Fibroblast of pulmonary artery (primary cell): ENCODE results near the gene FUT3.
A peak's percentile ranks its signal among the peaks of the same experiment; 100 is the strongest.

Source experiments
- DNase-seq: peaks from one replicate; pipeline ENCODE4 v3.0.0-alpha.2; 2010; ENCODE audit warnings: low read depth
- H3K4me3 ChIP-seq: replicated peaks from 2 replicates; pipeline ENCODE4 v1.5.1; 2011; ENCODE audit warnings: low read depth, mild to moderate bottlenecking, control low read depth, low read length, moderate library complexity
- TF ChIP-seq, protein P1 (sequence below): IDR thresholded peaks from 2 replicates; pipeline ENCODE4 v1.5.1; 2011; ENCODE audit warnings: mild to moderate bottlenecking, control low read depth, low read length, inconsistent platforms; ENCODE audit errors: missing control alignments

FUT3 gene

DNA sequence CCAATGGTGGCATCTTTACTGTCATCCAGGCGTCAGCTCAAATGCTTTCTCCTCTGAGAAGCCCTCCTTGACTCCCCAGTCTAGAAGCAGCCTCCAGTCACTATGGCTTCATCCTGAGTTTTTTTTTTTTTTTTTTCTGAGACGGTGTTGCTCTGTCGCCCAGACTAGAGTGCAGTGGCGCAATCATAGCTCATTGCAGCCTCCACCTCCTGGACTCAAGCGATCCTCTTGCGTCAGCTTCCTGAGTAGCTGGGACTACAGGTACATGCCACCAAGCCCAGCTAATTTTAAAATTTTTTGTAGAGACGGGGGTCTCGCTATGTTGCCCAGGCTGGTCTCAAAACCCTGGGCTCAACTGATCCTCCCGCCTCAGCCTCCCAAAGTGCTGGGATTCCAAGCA lies 42.2 kb downstream of the FUT3 start:
- DNase-seq: no peak
- no peak overlapping the region for H3K4me3 ChIP-seq
- TF ChIP-seq, protein P1, sequence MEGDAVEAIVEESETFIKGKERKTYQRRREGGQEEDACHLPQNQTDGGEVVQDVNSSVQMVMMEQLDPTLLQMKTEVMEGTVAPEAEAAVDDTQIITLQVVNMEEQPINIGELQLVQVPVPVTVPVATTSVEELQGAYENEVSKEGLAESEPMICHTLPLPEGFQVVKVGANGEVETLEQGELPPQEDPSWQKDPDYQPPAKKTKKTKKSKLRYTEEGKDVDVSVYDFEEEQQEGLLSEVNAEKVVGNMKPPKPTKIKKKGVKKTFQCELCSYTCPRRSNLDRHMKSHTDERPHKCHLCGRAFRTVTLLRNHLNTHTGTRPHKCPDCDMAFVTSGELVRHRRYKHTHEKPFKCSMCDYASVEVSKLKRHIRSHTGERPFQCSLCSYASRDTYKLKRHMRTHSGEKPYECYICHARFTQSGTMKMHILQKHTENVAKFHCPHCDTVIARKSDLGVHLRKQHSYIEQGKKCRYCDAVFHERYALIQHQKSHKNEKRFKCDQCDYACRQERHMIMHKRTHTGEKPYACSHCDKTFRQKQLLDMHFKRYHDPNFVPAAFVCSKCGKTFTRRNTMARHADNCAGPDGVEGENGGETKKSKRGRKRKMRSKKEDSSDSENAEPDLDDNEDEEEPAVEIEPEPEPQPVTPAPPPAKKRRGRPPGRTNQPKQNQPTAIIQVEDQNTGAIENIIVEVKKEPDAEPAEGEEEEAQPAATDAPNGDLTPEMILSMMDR: no peak

DNA sequence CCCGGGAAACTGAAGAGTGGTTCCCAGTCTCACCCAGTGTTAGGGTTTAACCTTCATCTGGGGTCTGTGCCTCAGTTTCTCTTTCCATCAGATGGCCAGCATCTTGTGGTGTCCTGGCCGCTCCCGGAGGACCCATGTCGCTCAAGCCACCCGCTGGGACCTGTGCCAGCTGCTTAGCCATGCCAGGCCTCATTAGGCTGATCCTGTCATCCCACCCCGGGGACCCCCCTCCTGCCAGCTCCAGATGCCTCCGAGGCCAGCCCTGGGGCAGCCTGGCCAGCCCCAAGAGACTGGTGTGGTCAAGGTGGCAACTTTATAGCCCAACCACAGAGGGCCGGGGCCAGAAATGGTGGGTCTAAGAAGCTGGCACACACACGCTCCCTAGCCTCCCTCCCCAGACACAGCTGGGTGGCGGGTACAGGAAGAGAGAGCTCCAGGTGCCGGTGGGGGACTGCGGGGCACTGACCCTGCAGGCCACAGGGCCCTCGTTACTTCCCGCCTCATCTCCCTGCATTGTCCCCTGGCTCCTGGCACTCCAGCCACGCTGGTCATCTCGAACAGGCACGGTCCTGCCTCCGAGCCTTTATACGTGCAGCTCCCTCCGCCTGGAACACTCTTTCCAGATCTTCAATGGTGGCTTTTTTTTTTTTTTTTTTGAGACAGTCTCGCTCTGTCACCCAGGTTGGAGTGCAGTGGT lies 43.0 kb downstream of the FUT3 start:
- no peak overlapping the region for H3K4me3 ChIP-seq
- DNase-seq: no peak
- TF ChIP-seq, protein P1: no peak

GRCh38 chr19:5806905-5807304 lies 44.3 kb downstream of the FUT3 start:
- TF ChIP-seq, protein P1: no peak
- H3K4me3 ChIP-seq: no peak overlapping the region
- DNase-seq: no peak

DNA sequence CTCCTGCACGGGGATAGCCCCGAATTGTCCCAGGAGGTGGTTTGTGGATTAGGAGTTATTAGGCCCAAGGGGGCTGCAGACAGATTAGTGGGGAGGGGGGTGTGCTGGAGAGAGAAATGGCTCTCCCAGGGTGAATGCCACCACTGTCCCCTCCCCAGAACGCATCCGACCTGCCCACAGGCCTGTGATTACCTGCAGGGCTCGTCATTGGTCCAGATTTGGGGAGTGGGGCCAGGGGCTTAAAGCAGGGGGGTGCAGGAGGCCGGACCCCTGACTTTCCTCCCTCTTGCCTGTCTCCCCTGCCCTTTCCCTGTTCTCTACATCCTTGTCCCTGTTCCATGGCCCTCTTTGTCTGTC lies 45.1 kb downstream of the FUT3 start:
- no peak overlapping the region for H3K4me3 ChIP-seq
- TF ChIP-seq, protein P1: no peak
- no peak for DNase-seq

DNA sequence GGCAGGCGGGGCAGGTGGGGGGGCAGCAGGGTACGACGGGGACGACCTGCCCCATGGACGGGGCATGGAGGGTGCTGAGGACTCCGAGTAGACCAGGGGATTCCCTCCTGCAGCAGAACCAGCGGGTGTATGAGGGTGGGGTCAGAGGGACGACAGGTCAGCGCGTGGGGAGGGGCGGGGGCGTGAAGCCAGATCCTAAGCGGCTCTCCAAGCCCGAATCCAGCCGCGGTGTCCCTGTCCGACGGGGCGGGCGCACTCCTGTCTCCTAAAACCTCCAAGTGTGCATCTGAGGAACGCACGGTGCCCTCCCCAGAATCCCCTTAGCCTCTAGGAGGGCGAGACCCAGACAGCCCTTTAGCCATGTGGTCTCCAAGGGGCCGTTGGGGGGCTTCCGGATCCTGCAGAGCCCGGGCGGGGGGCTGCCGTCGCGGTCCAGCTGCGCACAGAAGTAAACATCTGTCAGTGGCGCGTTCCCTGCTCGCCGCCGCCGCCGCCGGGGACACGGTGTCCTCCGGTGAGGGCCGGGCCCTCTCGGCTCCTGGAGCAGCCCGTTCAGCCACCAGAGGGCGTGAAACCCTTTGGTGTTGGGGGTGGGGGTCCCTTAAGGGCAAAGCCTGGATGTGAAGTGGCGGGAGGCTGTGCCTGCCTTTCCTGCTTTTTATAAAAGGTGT lies 45.7 kb downstream of the FUT3 start:
- peak; percentile 36 for DNase-seq
- TF ChIP-seq, protein P1: peak; percentile 55
- H3K4me3 ChIP-seq: no peak overlapping the region

DNA sequence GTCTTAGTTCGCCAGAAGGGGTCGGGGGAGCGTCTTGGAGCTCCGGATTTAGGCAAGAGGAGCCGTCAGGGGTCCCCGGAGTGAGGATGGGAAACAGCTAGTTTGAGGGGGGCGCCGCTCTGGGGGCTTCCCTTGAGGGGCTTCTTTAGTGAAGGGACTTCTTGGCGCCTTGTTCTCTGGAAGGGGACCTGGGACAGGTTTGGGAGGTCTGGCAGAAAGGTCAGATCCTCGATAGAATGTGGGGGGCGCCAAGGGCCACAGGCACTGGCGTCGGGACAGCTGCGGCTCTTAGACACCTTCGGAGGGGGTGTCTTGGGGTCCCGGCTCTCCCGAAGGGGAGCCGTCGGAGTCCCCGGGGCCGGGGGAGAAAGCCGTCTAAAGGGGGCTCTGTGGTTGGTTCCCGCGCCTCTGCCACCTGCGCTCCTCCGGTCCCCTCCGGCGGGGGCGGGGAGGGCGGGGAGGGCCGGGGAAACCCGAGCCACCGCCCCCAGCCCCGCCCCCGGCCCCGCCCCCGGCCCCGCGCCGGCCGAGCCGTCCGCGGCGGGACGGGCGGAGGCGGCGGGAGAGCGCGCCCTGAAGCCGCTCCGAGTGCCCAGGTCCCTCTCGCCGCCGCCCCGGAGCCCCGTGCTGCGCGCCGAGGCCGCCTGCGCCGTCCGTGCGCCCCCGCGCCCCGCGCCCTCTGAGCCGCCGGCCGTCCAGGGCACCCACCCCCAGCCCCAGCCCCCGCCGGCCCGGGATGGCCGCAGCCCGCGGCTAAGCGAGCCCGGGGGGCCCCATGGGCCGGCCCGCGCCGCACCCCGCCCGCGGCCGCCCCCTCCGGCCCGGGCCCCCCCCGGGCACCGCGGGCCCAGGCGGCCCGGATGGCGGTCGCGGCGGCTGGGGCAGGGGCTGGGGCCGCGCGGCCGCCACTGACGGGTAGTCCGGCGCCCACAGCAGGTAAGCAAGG lies 46.5 kb downstream of the FUT3 start, which contains the start of gene NRTN:
NRTN (plus strand) TSS at position 552 of the 946 bp plus-strand sequence. CDS start 19,099 bp downstream, outside the sequence.
- TF ChIP-seq, protein P1: no peak
- DNase-seq: no peak

More for the DNA sequence above, 46.5 kb downstream of the FUT3 start, which contains the start of gene NRTN:
- H3K4me3 ChIP-seq: peak within 1 kb of the TSS; percentile 36
